Measurements from ENCODE around the gene PEX26. TPM values are rescaled to one million over a fixed set of nuclear protein-coding genes. Genes with fewer than 3 reads are reported as not detected.

PEX26 gene
- total and polyA plus RNA-seq, 2 of the 13 experiments (the other 11 are each of a cell fraction or from before 2014, with no cell fraction given), result 10.6 to 25.1 TPM

DNA sequence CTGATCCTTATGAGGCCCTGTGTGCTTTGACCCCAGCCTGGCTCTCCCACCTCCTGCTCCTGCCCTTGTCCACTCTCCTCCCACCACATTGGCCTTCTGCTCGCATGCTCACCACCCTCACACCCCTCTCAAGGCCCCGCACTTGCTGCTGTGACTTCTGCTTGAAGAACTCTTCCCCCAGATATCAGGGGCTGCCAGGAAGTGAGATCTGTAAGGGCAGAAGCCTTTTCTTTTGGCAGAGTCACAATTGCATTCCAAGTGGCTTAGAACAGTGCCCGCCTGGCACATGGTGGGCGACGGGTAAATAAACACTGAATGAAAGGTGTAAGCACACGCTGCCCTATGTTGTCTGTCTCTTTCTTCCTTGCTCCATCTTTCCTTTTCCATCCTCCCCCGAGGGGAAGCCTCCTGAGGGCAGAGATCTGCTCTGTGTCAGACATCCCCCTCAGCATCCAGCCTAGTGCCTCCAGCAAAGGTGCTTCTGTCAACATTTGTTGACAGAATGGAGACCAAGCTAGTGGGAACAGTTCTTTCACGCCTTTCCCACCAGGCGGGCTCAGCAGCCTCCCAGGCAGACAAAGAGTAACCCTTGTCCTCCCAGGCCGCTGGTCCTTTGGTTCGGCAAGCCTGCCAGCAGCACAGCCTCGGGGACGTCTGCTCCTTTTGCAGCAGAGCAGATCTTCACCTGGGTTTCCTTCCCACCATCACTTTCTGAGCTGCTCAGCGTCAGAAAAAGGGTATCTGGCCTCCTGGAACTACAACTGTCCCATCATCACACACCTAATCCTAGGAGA is 10.0 kb upstream of the PEX26 start (continued):
- TF ChIP-seq, protein P1, sequence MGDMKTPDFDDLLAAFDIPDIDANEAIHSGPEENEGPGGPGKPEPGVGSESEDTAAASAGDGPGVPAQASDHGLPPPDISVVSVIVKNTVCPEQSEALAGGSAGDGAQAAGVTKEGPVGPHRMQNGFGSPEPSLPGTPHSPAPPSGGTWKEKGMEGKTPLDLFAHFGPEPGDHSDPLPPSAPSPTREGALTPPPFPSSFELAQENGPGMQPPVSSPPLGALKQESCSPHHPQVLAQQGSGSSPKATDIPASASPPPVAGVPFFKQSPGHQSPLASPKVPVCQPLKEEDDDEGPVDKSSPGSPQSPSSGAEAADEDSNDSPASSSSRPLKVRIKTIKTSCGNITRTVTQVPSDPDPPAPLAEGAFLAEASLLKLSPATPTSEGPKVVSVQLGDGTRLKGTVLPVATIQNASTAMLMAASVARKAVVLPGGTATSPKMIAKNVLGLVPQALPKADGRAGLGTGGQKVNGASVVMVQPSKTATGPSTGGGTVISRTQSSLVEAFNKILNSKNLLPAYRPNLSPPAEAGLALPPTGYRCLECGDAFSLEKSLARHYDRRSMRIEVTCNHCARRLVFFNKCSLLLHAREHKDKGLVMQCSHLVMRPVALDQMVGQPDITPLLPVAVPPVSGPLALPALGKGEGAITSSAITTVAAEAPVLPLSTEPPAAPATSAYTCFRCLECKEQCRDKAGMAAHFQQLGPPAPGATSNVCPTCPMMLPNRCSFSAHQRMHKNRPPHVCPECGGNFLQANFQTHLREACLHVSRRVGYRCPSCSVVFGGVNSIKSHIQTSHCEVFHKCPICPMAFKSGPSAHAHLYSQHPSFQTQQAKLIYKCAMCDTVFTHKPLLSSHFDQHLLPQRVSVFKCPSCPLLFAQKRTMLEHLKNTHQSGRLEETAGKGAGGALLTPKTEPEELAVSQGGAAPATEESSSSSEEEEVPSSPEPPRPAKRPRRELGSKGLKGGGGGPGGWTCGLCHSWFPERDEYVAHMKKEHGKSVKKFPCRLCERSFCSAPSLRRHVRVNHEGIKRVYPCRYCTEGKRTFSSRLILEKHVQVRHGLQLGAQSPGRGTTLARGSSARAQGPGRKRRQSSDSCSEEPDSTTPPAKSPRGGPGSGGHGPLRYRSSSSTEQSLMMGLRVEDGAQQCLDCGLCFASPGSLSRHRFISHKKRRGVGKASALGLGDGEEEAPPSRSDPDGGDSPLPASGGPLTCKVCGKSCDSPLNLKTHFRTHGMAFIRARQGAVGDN (CRISPR knock-in tag; IDR thresholded peaks at IDR 0.05), result peak; percentile 56
- TF ChIP-seq KDM3A (CRISPR knock-in tag; IDR thresholded peaks at IDR 0.05; ENCODE audit: low read depth), result no peak

DNA sequence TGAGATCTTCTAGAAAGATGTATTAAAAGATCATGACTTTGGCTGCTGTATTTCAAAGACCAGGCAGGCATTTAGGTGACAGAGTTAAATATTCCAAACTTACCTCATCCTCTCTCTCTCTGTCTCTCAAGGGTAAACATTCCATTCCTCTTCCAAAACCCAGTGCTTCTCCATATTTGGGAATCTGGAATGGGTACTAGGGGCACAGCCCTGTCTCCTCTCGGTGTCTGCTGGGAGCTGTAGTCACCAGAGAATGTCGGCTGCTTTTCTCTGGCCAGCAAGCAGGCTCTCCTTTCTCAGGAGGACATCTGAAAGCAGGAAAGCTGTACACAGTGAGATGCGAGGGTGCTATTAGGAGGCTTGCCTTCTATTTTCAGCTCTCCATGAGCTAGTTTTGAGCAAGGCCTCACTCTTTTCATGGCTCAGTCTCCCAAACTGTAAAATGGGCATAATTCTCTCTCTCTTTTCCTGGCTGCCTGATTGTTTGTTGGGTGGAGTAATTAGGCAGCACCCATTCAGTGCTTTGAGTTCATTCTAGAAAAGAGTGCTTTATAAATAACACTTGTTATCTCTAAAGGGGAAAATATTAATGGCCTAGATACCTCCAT is 9.3 kb upstream of the PEX26 start:
- H3K27ac ChIP-seq (ENCODE audit: extremely low read length, insufficient read depth, low read length), result no peak overlapping the region
- in situ Hi-C loops (cut with HindIII; ENCODE audit: extremely low pct_ligation_motif_present, low pct_unique_long_range_greater_than_20kb), result no loop called here
- no peak for TF ChIP-seq NCOA1 (CRISPR knock-in tag; IDR thresholded peaks at IDR 0.05)
- TF ChIP-seq ZNF629 (CRISPR knock-in tag; conservative IDR thresholded peaks at IDR 0.05), result peak; percentile 93
- TF ChIP-seq WIZ (CRISPR knock-in tag; IDR thresholded peaks at IDR 0.05), result no peak
- TF ChIP-seq PHF21A (CRISPR knock-in tag; IDR thresholded peaks at IDR 0.05), result no peak
- TF ChIP-seq MYNN (CRISPR knock-in tag; IDR thresholded peaks at IDR 0.05; ENCODE audit: low read depth), result no peak
- peak; percentile 51; the same call in 1 of the 2 replicates for TF ChIP-seq ZNF143 (CRISPR knock-in tag; IDR thresholded peaks at IDR 0.05)
- peak; percentile 96 for TF ChIP-seq ZNF317 (CRISPR knock-in tag; IDR thresholded peaks at IDR 0.05)
- TF ChIP-seq, protein P2, sequence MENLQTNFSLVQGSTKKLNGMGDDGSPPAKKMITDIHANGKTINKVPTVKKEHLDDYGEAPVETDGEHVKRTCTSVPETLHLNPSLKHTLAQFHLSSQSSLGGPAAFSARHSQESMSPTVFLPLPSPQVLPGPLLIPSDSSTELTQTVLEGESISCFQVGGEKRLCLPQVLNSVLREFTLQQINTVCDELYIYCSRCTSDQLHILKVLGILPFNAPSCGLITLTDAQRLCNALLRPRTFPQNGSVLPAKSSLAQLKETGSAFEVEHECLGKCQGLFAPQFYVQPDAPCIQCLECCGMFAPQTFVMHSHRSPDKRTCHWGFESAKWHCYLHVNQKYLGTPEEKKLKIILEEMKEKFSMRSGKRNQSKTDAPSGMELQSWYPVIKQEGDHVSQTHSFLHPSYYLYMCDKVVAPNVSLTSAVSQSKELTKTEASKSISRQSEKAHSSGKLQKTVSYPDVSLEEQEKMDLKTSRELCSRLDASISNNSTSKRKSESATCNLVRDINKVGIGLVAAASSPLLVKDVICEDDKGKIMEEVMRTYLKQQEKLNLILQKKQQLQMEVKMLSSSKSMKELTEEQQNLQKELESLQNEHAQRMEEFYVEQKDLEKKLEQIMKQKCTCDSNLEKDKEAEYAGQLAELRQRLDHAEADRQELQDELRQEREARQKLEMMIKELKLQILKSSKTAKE (CRISPR knock-in tag; IDR thresholded peaks at IDR 0.05; ENCODE audit: borderline replicate concordance), result no peak
- TF ChIP-seq, protein P3, sequence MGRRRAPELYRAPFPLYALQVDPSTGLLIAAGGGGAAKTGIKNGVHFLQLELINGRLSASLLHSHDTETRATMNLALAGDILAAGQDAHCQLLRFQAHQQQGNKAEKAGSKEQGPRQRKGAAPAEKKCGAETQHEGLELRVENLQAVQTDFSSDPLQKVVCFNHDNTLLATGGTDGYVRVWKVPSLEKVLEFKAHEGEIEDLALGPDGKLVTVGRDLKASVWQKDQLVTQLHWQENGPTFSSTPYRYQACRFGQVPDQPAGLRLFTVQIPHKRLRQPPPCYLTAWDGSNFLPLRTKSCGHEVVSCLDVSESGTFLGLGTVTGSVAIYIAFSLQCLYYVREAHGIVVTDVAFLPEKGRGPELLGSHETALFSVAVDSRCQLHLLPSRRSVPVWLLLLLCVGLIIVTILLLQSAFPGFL (CRISPR knock-in tag; IDR thresholded peaks at IDR 0.05), result no peak
- TF ChIP-seq, protein P4, sequence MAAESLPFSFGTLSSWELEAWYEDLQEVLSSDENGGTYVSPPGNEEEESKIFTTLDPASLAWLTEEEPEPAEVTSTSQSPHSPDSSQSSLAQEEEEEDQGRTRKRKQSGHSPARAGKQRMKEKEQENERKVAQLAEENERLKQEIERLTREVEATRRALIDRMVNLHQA (CRISPR knock-in tag; IDR thresholded peaks at IDR 0.05), result no peak

More for the DNA sequence above, 9.3 kb upstream of the PEX26 start:
- ATAC-seq, result peak; percentile 37
- H4K20me1 ChIP-seq (ENCODE audit: insufficient read depth, low read length), result no peaks in the 10 kb centered on the region
- H3K4me3 ChIP-seq (replicated peaks in 1 of 3; ENCODE audit: insufficient read depth in 1 of 3, low read depth in 2 of 3, low read length in 3 of 3), result peak overlapping the region in 2 of 3 experiments; percentile 3 to 45; a peak in 3 of 6 replicates
- POLR2A ChIA-PET, result interaction anchor here (1.5 to 2.2 kb wide), 4 partner anchors 9 to 33 kb away, joined by 3 to 16 read pairs (median 10); partner anchors contain the start of gene PEX26
- no peak for FAIRE-seq
- no peaks in the 10 kb centered on the region for H3K79me2 ChIP-seq (ENCODE audit: insufficient read depth, low read length)
- peak overlapping the region; percentile 73 for H3K4me2 ChIP-seq (ENCODE audit: low read depth, low read length)
- WGBS (ENCODE audit: low lambda C conversion rate), result 10% methylated on average over 3 of the region's 3 CpGs
- H3K36me3 ChIP-seq (replicated peaks in 1 of 2; ENCODE audit: control insufficient read depth in 1 of 2, insufficient read depth in 2 of 2, low read length in 2 of 2), result no peaks in the 10 kb centered on the region
- intact Hi-C loops (cut with micrococcal nuclease; ENCODE audit: unreplicated experiment), result no loop called here
- peak; percentile 55 for DNase-seq (ENCODE audit: low spot score)
- CTCF ChIA-PET (ENCODE audit: low intra/inter-chr PET ratio, low total read pairs), result no interaction called here
- peak overlapping the region; percentile 73 for H2AFZ ChIP-seq (ENCODE audit: low read length)
- 0 out of 2 replicates have a peak overlapping the region, but pooled peaks have one; percentile 9 for H3K9ac ChIP-seq (ENCODE audit: insufficient read depth, low read depth, low read length)
- peaks cover 74% of the 10 kb centered on the region for H3K4me1 ChIP-seq (ENCODE audit: insufficient read depth, low read length)
- H3K27me3 ChIP-seq (ENCODE audit: control insufficient read depth in 1 of 2, insufficient read depth in 2 of 2, low read length in 2 of 2), result no peaks in the 10 kb centered on the region
- BruUV-seq (replicated peaks), result TSS peak; percentile 76
- H3K9me3 ChIP-seq (ENCODE audit: low read length), result no peaks in the 10 kb centered on the region
